ENCODE measurements around the gene EFNA5.

GRCh38 chr5:107512029-107512428, 158.7 kb downstream of the EFNA5 start:
- TF ChIP-seq ZFP3 (CRISPR knock-in tag; IDR thresholded peaks at IDR 0.05) (no peak), ARNTL (CRISPR knock-in tag; IDR thresholded peaks at IDR 0.05; ENCODE audit: borderline replicate concordance, low read depth) (no peak), POU6F1 (CRISPR knock-in tag; IDR thresholded peaks at IDR 0.05; ENCODE audit: borderline replicate concordance, low read depth) (no peak), ZFP30 (CRISPR knock-in tag; IDR thresholded peaks at IDR 0.05) (no peak), ZC3H10 (CRISPR knock-in tag; IDR thresholded peaks at IDR 0.05) (no peak), PPARA (CRISPR knock-in tag; IDR thresholded peaks at IDR 0.05; ENCODE audit: borderline replicate concordance) (no peak), ZNF70 (CRISPR knock-in tag; IDR thresholded peaks at IDR 0.05) (no peak), TOX (CRISPR knock-in tag; IDR thresholded peaks at IDR 0.05; ENCODE audit: borderline replicate concordance) (no peak), GLIS3 (CRISPR knock-in tag; IDR thresholded peaks at IDR 0.05) (no peak), OSR1 (CRISPR knock-in tag; IDR thresholded peaks at IDR 0.05) (no peak), BACH2 (CRISPR knock-in tag; IDR thresholded peaks at IDR 0.05; ENCODE audit: borderline replicate concordance) (no peak)
- TF ChIP-seq, protein P1, sequence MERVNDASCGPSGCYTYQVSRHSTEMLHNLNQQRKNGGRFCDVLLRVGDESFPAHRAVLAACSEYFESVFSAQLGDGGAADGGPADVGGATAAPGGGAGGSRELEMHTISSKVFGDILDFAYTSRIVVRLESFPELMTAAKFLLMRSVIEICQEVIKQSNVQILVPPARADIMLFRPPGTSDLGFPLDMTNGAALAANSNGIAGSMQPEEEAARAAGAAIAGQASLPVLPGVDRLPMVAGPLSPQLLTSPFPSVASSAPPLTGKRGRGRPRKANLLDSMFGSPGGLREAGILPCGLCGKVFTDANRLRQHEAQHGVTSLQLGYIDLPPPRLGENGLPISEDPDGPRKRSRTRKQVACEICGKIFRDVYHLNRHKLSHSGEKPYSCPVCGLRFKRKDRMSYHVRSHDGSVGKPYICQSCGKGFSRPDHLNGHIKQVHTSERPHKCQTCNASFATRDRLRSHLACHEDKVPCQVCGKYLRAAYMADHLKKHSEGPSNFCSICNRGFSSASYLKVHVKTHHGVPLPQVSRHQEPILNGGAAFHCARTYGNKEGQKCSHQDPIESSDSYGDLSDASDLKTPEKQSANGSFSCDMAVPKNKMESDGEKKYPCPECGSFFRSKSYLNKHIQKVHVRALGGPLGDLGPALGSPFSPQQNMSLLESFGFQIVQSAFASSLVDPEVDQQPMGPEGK (CRISPR knock-in tag; IDR thresholded peaks at IDR 0.05; ENCODE audit: borderline replicate concordance), result no peak
- TF ChIP-seq, protein P2, sequence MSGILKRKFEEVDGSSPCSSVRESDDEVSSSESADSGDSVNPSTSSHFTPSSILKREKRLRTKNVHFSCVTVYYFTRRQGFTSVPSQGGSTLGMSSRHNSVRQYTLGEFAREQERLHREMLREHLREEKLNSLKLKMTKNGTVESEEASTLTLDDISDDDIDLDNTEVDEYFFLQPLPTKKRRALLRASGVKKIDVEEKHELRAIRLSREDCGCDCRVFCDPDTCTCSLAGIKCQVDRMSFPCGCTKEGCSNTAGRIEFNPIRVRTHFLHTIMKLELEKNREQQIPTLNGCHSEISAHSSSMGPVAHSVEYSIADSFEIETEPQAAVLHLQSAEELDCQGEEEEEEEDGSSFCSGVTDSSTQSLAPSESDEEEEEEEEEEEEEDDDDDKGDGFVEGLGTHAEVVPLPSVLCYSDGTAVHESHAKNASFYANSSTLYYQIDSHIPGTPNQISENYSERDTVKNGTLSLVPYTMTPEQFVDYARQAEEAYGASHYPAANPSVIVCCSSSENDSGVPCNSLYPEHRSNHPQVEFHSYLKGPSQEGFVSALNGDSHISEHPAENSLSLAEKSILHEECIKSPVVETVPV (CRISPR knock-in tag; IDR thresholded peaks at IDR 0.05), result no peak
- TF ChIP-seq, protein P3, sequence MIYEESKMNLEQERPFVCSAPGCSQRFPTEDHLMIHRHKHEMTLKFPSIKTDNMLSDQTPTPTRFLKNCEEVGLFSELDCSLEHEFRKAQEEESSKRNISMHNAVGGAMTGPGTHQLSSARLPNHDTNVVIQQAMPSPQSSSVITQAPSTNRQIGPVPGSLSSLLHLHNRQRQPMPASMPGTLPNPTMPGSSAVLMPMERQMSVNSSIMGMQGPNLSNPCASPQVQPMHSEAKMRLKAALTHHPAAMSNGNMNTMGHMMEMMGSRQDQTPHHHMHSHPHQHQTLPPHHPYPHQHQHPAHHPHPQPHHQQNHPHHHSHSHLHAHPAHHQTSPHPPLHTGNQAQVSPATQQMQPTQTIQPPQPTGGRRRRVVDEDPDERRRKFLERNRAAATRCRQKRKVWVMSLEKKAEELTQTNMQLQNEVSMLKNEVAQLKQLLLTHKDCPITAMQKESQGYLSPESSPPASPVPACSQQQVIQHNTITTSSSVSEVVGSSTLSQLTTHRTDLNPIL (CRISPR knock-in tag; IDR thresholded peaks at IDR 0.05; ENCODE audit: low read depth), result no peak
